GM13976 (cell line): ENCODE results near the gene DAB1.

Experiments
- DNase-seq: peaks from one replicate; pipeline ENCODE4 v3.0.0; 2012; ENCODE audit warnings: low spot score
- in situ Hi-C: fragments of 300-500 bp; cut with MboI; formaldehyde crosslinking; loops from one replicate; pipeline ENCODE4 v1.12.0; 2022; ENCODE audit warnings: low sequenced_read_pairs, mixed read lengths, inconsistent platforms; ENCODE audit not compliant: unreplicated experiment
- TF ChIP-seq, protein P1 (sequence below): IDR thresholded peaks from 2 replicates; pipeline ENCODE4 v1.5.1; 2012; ENCODE audit warnings: borderline replicate concordance, mild to moderate bottlenecking; ENCODE audit not compliant: insufficient read depth; ENCODE audit errors: extremely low read depth, missing control alignments, control extremely low read depth

Gene DAB1

DNA sequence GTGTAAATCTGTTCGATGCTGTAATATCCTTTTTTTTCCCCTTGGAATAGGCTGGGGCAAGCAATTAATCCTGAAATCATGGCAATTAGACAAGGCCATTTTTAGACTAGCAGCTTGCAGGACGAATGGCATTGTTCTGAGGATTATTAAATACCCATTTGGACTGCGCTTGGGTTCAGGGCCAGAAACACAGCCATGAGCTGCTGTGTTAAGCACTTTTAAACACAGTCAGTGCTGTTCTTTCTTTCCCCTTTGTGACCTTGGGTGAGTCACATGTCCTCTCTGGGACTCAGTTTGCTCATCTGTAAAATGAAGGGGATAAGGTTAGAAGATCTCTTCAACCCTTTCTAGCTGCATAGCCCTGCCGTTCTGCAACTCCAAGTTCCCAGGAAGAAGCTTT is 399.4 kb downstream of the DAB1 start:
- TF ChIP-seq, protein P1, sequence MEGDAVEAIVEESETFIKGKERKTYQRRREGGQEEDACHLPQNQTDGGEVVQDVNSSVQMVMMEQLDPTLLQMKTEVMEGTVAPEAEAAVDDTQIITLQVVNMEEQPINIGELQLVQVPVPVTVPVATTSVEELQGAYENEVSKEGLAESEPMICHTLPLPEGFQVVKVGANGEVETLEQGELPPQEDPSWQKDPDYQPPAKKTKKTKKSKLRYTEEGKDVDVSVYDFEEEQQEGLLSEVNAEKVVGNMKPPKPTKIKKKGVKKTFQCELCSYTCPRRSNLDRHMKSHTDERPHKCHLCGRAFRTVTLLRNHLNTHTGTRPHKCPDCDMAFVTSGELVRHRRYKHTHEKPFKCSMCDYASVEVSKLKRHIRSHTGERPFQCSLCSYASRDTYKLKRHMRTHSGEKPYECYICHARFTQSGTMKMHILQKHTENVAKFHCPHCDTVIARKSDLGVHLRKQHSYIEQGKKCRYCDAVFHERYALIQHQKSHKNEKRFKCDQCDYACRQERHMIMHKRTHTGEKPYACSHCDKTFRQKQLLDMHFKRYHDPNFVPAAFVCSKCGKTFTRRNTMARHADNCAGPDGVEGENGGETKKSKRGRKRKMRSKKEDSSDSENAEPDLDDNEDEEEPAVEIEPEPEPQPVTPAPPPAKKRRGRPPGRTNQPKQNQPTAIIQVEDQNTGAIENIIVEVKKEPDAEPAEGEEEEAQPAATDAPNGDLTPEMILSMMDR: no peak
- in situ Hi-C loops: no loop called here
- DNase-seq: no peak

GRCh38 chr1:57020216-57020615 is 403.6 kb downstream of the DAB1 start:
- TF ChIP-seq, protein P1: no peak
- in situ Hi-C loops: no loop called here
- DNase-seq: no peak

GRCh38 chr1:57019236-57019839 is 404.5 kb downstream of the DAB1 start:
- in situ Hi-C loops: no loop called here
- DNase-seq: no peak
- TF ChIP-seq, protein P1: no peak

DNA sequence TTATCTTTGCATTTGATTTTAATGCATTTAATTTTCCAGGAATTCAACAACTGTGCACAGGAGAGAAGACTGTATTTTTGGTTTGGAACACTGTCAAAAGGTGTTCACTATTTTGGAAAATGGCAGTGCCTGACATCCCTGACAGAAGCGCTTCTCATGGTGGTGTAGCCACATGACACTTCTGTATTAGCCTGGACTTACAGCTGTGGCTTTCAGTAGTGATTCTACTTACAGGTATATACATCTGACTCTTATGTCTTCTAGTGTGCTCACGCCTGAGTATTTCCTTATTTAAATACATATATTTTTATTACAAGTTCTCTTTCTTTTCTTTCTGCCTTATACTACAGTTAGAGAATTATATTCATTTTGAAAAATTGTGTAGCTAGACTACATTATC is 405.7 kb downstream of the DAB1 start:
- in situ Hi-C loops: no loop called here
- TF ChIP-seq, protein P1: no peak
- no peak for DNase-seq

- TF ChIP-seq, protein P1: no peak
- in situ Hi-C loops: no loop called here
- no peak for DNase-seq
These were observed 406.1 kb downstream of the DAB1 start for GRCh38 chr1:57017717-57018116.

GRCh38 chr1:57017200-57017599 is 406.7 kb downstream of the DAB1 start:
- TF ChIP-seq, protein P1: no peak
- no peak for DNase-seq
- in situ Hi-C loops: no loop called here

DNA sequence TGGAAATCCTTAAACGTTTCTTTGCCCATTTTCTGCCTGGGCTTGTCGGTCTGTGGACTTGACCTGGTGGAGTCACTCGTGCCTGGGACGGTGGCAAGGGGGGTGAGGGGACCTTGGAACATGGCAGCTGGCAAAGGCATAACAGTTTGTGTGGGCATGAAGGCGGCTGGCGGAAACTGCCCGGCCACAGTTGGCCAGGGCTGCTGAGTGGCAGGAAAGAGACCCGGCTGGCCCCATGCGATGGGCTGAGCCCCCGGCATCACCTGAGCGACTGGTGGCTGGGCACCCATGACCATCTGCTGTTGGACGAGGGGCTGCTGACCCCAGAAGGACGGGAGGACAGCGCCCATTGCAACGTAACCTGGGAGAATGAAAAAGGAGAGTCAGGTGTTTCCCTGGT is 408.8 kb downstream of the DAB1 start:
- in situ Hi-C loops: no loop called here
- no peak for DNase-seq
- TF ChIP-seq, protein P1: no peak
